ENCODE results near the gene FHL2.

DNA sequence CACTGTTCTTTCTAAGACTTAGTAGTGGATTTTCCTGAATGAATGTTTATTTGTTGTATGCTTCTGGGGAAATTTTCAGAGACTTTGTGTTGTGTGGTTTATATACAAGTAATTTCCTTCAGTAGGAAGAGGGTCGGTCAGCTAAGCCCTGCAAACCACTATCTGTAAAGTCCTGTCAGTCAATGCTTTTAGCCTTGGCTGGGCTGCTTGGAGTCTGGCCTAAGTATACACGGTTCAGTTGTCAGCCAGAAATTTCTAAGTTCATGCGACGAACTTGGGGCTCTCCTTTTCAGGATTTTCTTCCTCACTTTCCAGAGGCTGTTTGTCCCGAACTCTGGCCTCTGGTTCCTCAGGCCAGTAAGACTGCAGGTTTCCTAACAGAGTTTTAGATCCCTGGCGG is 40.3 kb downstream of the FHL2 start:
- TF ChIP-seq, protein P1, sequence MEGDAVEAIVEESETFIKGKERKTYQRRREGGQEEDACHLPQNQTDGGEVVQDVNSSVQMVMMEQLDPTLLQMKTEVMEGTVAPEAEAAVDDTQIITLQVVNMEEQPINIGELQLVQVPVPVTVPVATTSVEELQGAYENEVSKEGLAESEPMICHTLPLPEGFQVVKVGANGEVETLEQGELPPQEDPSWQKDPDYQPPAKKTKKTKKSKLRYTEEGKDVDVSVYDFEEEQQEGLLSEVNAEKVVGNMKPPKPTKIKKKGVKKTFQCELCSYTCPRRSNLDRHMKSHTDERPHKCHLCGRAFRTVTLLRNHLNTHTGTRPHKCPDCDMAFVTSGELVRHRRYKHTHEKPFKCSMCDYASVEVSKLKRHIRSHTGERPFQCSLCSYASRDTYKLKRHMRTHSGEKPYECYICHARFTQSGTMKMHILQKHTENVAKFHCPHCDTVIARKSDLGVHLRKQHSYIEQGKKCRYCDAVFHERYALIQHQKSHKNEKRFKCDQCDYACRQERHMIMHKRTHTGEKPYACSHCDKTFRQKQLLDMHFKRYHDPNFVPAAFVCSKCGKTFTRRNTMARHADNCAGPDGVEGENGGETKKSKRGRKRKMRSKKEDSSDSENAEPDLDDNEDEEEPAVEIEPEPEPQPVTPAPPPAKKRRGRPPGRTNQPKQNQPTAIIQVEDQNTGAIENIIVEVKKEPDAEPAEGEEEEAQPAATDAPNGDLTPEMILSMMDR (IDR thresholded peaks at IDR 0.05): no peak
- no peak for TF ChIP-seq POLR2A (IDR thresholded peaks at IDR 0.05)

Measured in thyroid gland (tissue), 4 donors.